ENCODE results near the gene COX7C.
A peak's percentile ranks its signal among the peaks of the same experiment; 100 is the strongest.
"Not testable (repeated sequence)": the region's sequence is repeated elsewhere in the genome, so short reads cannot be mapped to it uniquely, and the experiment has no call there.

Gene COX7C, protein sequence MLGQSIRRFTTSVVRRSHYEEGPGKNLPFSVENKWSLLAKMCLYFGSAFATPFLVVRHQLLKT

GRCh38 chr5:86617756-86618576 lies at the start of gene COX7C:
COX7C (plus strand) TSS chr5:86617941; CDS start chr5:86618056, 115 bp downstream.
- H3K4me3 ChIP-seq (ENCODE audit: low read depth, low read length) = peak within 1 kb of the TSS; percentile 96
- TF ChIP-seq CTCF (IDR thresholded peaks at IDR 0.05; ENCODE audit: low read depth, low read length) = no peak
- in situ Hi-C loops (cut with HindIII; ENCODE audit: low sequenced_read_pairs) = no loop called here
- DNase-seq (ENCODE audit: low read depth, low spot score) = peak; percentile 96

GRCh38 chr5:86569522-86570426 lies 48.0 kb upstream of the COX7C start:
- in situ Hi-C loops (cut with HindIII; ENCODE audit: low sequenced_read_pairs); H3K4me3 ChIP-seq (ENCODE audit: low read depth, low read length); DNase-seq (ENCODE audit: low read depth, low spot score): not testable (repeated sequence)

- in situ Hi-C loops (cut with HindIII; ENCODE audit: low sequenced_read_pairs) = no loop called here
- H3K4me3 ChIP-seq (ENCODE audit: low read depth, low read length) = no peak overlapping the region
- no peak for TF ChIP-seq CTCF (IDR thresholded peaks at IDR 0.05; ENCODE audit: low read depth, low read length)
- DNase-seq (ENCODE audit: low read depth, low spot score) = no peak
Observed at GRCh38 chr5:86570427-86571083, 47.2 kb upstream of the COX7C start.

DNA sequence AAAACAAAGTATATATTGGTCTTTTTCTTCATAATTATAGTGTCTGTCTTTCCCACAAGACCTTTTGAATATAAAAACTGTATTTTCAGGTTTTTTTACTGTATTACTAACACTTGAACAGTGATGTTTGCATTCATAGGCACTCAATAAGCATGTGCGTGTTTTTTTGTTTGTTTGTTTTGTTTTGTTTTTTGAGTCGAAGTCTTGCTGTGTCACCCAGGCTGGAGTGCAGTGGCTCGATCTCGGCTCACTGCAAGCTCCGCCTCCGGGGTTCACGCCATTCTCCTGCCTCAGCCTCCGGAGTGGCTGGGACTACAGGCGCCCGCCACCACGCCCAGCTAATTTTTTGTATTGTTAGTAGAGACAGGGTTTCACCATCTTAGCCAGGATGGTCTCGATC lies 46.6 kb upstream of the COX7C start:
- in situ Hi-C loops (cut with HindIII; ENCODE audit: low sequenced_read_pairs); DNase-seq (ENCODE audit: low read depth, low spot score); H3K4me3 ChIP-seq (ENCODE audit: low read depth, low read length): not testable (repeated sequence)

GRCh38 chr5:86572825-86573517 lies 44.8 kb upstream of the COX7C start:
- DNase-seq (ENCODE audit: low read depth, low spot score) = no peak
- no peak for TF ChIP-seq CTCF (IDR thresholded peaks at IDR 0.05; ENCODE audit: low read depth, low read length)
- H3K4me3 ChIP-seq (ENCODE audit: low read depth, low read length) = no peak overlapping the region
- in situ Hi-C loops (cut with HindIII; ENCODE audit: low sequenced_read_pairs) = no loop called here

- no peak overlapping the region for H3K4me3 ChIP-seq (ENCODE audit: low read depth, low read length)
- no peak for DNase-seq (ENCODE audit: low read depth, low spot score)
- in situ Hi-C loops (cut with HindIII; ENCODE audit: low sequenced_read_pairs) = no loop called here
- no peak for TF ChIP-seq CTCF (IDR thresholded peaks at IDR 0.05; ENCODE audit: low read depth, low read length)
Observed at GRCh38 chr5:86579502-86579901, 38.2 kb upstream of the COX7C start.

DNA sequence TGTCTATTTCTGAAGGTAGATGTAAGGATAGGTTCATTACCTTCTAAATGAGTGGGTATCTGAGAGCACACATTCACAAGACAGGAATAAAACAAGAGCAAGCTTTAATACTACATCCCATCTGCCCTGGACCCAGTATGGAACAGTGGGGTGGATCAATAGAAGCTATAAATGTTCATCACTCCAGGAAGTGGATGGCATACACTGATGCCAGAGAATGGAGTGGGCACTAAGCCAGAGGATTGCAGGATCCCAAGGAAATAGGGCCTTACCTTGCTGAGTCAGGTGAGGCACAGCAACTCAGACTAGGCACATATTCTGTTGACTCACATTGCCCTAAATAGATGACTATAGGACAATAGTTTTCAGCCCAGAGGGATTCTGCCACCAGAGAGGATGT lies 21.3 kb upstream of the COX7C start:
- H3K4me3 ChIP-seq (ENCODE audit: low read depth, low read length) = no peak overlapping the region
- TF ChIP-seq CTCF (IDR thresholded peaks at IDR 0.05; ENCODE audit: low read depth, low read length) = no peak
- in situ Hi-C loops (cut with HindIII; ENCODE audit: low sequenced_read_pairs) = no loop called here
- no peak for DNase-seq (ENCODE audit: low read depth, low spot score)
